MM.1S (cell line): ENCODE measurements around the gene ADAMTS17.

Source experiments
- DNase-seq: peaks from one replicate; pipeline ENCODE4 v3.0.0-alpha.2; 2015
- H2AFZ ChIP-seq: fragments of 300-600 bp; sonication (generic); 2 replicates; pipeline ENCODE4 v1.6.0; 2016; ENCODE audit warnings: antibody characterized with exemption, low read length
- H3F3A ChIP-seq: fragments of 300-600 bp; sonication (generic); 2 replicates; pipeline ENCODE4 v1.6.1; 2016; ENCODE audit warnings: mild to moderate bottlenecking, antibody characterized with exemption, low read length, moderate library complexity, mixed read lengths; ENCODE audit not compliant: insufficient read depth
- H3K27ac ChIP-seq: fragments of 300-600 bp; sonication (generic); 2 replicates; pipeline ENCODE4 v1.5.1; 2016; ENCODE audit warnings: mild to moderate bottlenecking, low read length
- H3K27me3 ChIP-seq: fragments of 300-600 bp; sonication (generic); replicated peaks from 2 replicates; pipeline ENCODE4 v1.6.0; 2016; ENCODE audit warnings: low read length; ENCODE audit not compliant: insufficient read depth
- H3K36me3 ChIP-seq: fragments of 300-600 bp; sonication (generic); replicated peaks from 2 replicates; pipeline ENCODE4 v1.6.1; 2016; ENCODE audit warnings: mild to moderate bottlenecking, low read length, mixed read lengths; ENCODE audit not compliant: insufficient read depth
- H3K4me1 ChIP-seq: fragments of 300-600 bp; sonication (generic); 2 replicates; pipeline ENCODE4 v1.6.1; 2016; ENCODE audit warnings: low read length, mixed read lengths
- H3K4me2 ChIP-seq: fragments of 300-600 bp; sonication (generic); 2 replicates; pipeline ENCODE4 v1.6.0; 2016; ENCODE audit warnings: low read depth, low read length
- H3K4me3 ChIP-seq: fragments of 300-600 bp; sonication (generic); 2 replicates; pipeline ENCODE4 v1.5.1; 2016; ENCODE audit warnings: low read length, mixed read lengths
- H3K79me2 ChIP-seq: fragments of 300-600 bp; sonication (generic); 2 replicates; pipeline ENCODE4 v1.6.1; 2016; ENCODE audit warnings: mixed run types, low read length, mixed read lengths
- H3K9ac ChIP-seq: fragments of 300-600 bp; sonication (generic); 2 replicates; pipeline ENCODE4 v1.6.1; 2016; ENCODE audit warnings: low read length, mixed read lengths
- H3K9me2 ChIP-seq: fragments of 300-600 bp; sonication (generic); replicated peaks from 2 replicates; pipeline ENCODE4 v1.6.1; 2016; ENCODE audit warnings: mild to moderate bottlenecking, low read length, mixed read lengths; ENCODE audit not compliant: insufficient read depth
- H3K9me3 ChIP-seq: fragments of 300-600 bp; sonication (generic); replicated peaks from 2 replicates; pipeline ENCODE4 v1.6.1; 2016; ENCODE audit warnings: mild to moderate bottlenecking, low read length, mixed read lengths; ENCODE audit not compliant: insufficient read depth
- H4K20me1 ChIP-seq: fragments of 300-600 bp; sonication (generic); 2 replicates; pipeline ENCODE4 v1.6.1; 2016; ENCODE audit warnings: mild to moderate bottlenecking, low read length, moderate library complexity, mixed read lengths; ENCODE audit not compliant: insufficient read depth
- EZH2 ChIP-seq: fragments of 300-600 bp; sonication (generic); optimal IDR thresholded peaks from 2 replicates; pipeline ENCODE3; 2017; ENCODE audit warnings: low read depth, mild to moderate bottlenecking, antibody characterized with exemption, low read length, mixed read lengths
- EZH2phosphoT487 ChIP-seq: fragments of 300-600 bp; sonication (generic); IDR thresholded peaks from 2 replicates; pipeline ENCODE4 v1.6.1; 2018; ENCODE audit warnings: antibody characterized with exemption, low read length
- TF ChIP-seq, protein P1 (sequence below): fragments of 300-600 bp; sonication (generic); IDR thresholded peaks from 2 replicates; pipeline ENCODE4 v1.5.1; 2016; ENCODE audit warnings: antibody characterized with exemption, low read length, mixed read lengths

ADAMTS17 gene

DNA sequence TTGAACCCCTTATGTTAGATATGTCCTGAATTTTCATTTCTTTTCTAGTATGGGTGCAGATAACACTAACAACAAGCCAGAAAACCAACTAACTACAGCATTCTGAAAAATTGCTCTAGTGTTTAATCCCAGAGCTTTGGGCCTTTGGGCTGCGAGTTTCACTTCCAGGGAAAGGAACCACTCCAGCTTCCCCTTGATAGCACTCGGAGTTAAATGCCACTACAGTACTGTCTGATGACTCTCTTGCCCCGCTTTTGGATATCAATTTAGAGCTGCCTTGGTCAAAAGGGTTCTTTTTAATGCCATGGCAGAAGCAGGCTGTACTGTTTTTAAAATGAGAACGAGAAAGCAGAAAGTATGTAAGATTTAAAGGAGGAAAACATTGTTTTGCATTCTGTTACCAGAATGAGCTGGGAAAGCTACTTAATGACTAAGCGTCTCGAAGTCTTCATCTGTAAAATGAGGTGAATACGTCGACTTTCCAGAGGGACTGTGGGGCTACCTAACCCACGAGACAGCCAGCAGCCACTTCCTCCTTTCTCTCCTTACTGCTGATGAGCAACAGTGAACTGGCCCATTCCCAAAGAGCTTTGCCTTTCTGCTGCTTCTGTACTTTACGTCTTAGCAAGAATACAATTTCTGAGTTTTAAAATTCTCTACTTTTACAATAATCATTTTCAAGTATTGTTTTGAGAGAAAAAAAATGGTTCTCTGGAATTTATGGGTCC lies 309.3 kb downstream of the ADAMTS17 start:
- H3K4me2 ChIP-seq, result no peak overlapping the region
- no peak overlapping the region for H3K27ac ChIP-seq
- no peaks in the 10 kb centered on the region for H3K27me3 ChIP-seq
- no peaks in the 10 kb centered on the region for H3K4me1 ChIP-seq
- no peaks in the 10 kb centered on the region for H3F3A ChIP-seq
- no peaks in the 10 kb centered on the region for H3K9me3 ChIP-seq
- no peaks in the 10 kb centered on the region for H3K79me2 ChIP-seq
- no peak overlapping the region for H3K9ac ChIP-seq
- no peaks in the 10 kb centered on the region for H3K9me2 ChIP-seq
- H2AFZ ChIP-seq, result no peak overlapping the region
- H4K20me1 ChIP-seq, result no peaks in the 10 kb centered on the region
- DNase-seq, result no peak
- no peaks in the 10 kb centered on the region for H3K36me3 ChIP-seq
- no peak overlapping the region for H3K4me3 ChIP-seq
- TF ChIP-seq, protein P1, sequence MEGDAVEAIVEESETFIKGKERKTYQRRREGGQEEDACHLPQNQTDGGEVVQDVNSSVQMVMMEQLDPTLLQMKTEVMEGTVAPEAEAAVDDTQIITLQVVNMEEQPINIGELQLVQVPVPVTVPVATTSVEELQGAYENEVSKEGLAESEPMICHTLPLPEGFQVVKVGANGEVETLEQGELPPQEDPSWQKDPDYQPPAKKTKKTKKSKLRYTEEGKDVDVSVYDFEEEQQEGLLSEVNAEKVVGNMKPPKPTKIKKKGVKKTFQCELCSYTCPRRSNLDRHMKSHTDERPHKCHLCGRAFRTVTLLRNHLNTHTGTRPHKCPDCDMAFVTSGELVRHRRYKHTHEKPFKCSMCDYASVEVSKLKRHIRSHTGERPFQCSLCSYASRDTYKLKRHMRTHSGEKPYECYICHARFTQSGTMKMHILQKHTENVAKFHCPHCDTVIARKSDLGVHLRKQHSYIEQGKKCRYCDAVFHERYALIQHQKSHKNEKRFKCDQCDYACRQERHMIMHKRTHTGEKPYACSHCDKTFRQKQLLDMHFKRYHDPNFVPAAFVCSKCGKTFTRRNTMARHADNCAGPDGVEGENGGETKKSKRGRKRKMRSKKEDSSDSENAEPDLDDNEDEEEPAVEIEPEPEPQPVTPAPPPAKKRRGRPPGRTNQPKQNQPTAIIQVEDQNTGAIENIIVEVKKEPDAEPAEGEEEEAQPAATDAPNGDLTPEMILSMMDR, result no peak
- TF ChIP-seq EZH2phosphoT487, result no peak
- TF ChIP-seq EZH2, result no peak

DNA sequence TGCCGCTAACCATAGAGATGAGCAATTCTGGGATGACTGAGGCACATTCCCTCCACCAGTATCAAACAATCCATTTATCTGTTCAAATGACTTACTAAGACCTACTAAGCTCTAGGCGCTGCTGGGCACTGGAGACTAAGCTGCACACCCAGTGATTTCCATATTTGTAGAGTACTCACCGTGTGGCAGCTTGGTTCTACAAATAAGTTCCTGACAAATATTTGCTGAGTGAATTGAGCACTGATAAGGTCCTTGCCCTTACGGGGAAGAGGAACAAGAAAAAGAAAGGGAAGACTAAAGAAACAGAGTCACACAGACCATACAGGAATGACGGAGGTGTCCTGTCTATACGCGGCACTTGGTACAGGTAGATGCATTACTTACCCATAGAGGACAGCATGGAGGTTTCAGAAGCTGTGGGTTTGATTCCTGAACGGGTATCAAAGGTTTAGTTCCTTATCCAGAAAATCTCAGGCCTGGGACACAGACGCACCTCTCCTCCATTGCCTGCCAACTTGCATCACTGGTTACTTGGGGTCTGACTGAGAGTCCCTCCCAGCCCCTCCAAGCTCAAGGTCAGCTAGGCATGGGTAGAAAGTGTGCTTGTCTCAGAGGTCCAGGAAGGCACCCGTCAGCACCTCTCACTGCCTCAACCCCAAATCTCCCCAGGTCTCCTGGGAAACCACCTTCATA lies 310.0 kb downstream of the ADAMTS17 start:
- no peaks in the 10 kb centered on the region for H3F3A ChIP-seq
- H3K9ac ChIP-seq, result no peak overlapping the region
- H3K4me3 ChIP-seq, result no peak overlapping the region
- TF ChIP-seq, protein P1, result no peak
- no peak for TF ChIP-seq EZH2phosphoT487
- TF ChIP-seq EZH2, result no peak
- no peaks in the 10 kb centered on the region for H3K27me3 ChIP-seq
- no peaks in the 10 kb centered on the region for H3K4me1 ChIP-seq
- H3K9me3 ChIP-seq, result no peaks in the 10 kb centered on the region
- no peaks in the 10 kb centered on the region for H3K79me2 ChIP-seq
- no peak overlapping the region for H2AFZ ChIP-seq
- H3K36me3 ChIP-seq, result no peaks in the 10 kb centered on the region
- DNase-seq, result no peak
- H3K27ac ChIP-seq, result no peak overlapping the region
- no peaks in the 10 kb centered on the region for H4K20me1 ChIP-seq
- H3K9me2 ChIP-seq, result no peaks in the 10 kb centered on the region
- no peak overlapping the region for H3K4me2 ChIP-seq

DNA sequence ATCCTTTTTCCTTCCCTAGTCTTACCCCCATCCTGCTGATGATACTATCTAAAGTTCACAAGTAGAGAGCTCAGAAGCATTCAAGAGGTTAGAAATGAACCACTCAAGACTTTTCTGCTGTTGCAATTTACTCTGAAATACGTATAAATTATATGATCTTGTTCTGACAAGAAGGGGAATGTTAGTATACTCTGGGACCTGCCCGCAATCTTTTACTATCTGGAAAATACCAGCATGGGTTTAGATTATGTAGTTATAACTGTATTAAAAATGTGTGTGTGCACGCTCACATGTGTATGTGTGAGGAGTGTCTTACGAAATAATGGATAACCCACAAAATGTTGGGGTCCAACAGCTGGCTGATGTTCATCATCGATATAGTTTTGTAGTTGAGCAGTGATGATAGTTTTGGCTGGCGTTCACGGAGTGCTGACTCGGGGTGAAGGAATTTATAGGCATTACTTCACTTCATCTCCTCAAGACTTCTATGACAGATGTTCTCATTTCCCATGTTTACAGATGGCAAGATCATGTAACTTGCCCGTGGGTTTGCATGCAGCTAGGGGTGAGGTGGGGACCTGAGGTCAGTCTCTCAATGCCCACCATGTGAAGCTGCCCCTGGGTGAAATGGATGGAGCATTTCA lies 311.1 kb downstream of the ADAMTS17 start:
- Histone ChIP-seq H3K27ac (no peak overlapping the region), H2AFZ (no peak overlapping the region), H3K9me3 (no peaks in the 10 kb centered on the region), H3K27me3 (no peaks in the 10 kb centered on the region), H3K4me3 (no peak overlapping the region), H3F3A (no peaks in the 10 kb centered on the region), H3K9ac (no peak overlapping the region), H3K36me3 (no peaks in the 10 kb centered on the region), H3K4me2 (no peak overlapping the region), H4K20me1 (no peaks in the 10 kb centered on the region), H3K79me2 (no peaks in the 10 kb centered on the region), H3K4me1 (no peaks in the 10 kb centered on the region), H3K9me2 (no peaks in the 10 kb centered on the region)
- TF ChIP-seq EZH2 (no peak), EZH2phosphoT487 (no peak)
- TF ChIP-seq, protein P1, result no peak
- DNase-seq, result no peak
